Activated naive CD8-positive, alpha-beta T cell treated with anti-CD3 and anti-CD28 coated beads for 36 hours (primary cell): ENCODE measurements around the gene HOXC5. TPM values are rescaled to one million over a fixed set of nuclear protein-coding genes. Genes with fewer than 3 reads are reported as not detected.

ENCODE experiments used
- DNase-seq: peaks from one replicate; pipeline ENCODE4 v3.0.0; 2021
- H3K27ac Mint-ChIP-seq: one replicate; pipeline ENCODE4 v1.8.0; 2022; ENCODE audit warnings: mild to moderate bottlenecking, moderate library complexity, mixed read lengths
- H3K27me3 Mint-ChIP-seq: one replicate; pipeline ENCODE4 v1.8.0; 2022; ENCODE audit warnings: mild to moderate bottlenecking, mixed read lengths
- H3K36me3 Mint-ChIP-seq: one replicate; pipeline ENCODE4 v1.8.0; 2021; ENCODE audit warnings: mild to moderate bottlenecking, mixed read lengths
- H3K4me1 Mint-ChIP-seq: one replicate; pipeline ENCODE4 v1.8.0; 2021; ENCODE audit warnings: mixed read lengths
- H3K4me3 Mint-ChIP-seq: one replicate; pipeline ENCODE4 v1.8.0; 2022; ENCODE audit warnings: mild to moderate bottlenecking, moderate library complexity, mixed read lengths
- H3K9me3 Mint-ChIP-seq: one replicate; pipeline ENCODE4 v1.8.0; 2022; ENCODE audit warnings: mixed read lengths
- total RNA-seq, 2 experiments: library from RNA; stranded (reverse); gene quantifications; one replicate each; pipeline ENCODE4 v1.2.3, GENCODE V29; 2021

Gene HOXC5
- total RNA-seq, result not detected

- Mint-ChIP-seq H3K27me3 (peaks cover 96% of the 10 kb centered on the region), H3K27ac (no peak within 1 kb of the TSS), H3K4me3 (peak within 1 kb of the TSS; percentile 56), H3K4me1 (peaks cover 30% of the 10 kb centered on the region), H3K36me3 (no peaks in the 10 kb centered on the region), H3K9me3 (no peaks in the 10 kb centered on the region)
- peak; percentile 54 for DNase-seq
These were observed at the start of gene HOXC5 for GRCh38 chr12:54032627-54033100. HOXC5 (plus strand) TSS chr12:54033050; CDS start chr12:54033123, 73 bp downstream.

- Mint-ChIP-seq H3K27ac (no peak overlapping the region), H3K36me3 (no peaks in the 10 kb centered on the region)
These were observed 49.3 kb upstream of the HOXC5 start for GRCh38 chr12:53983568-53983949.

GRCh38 chr12:53983950-53984572 lies 48.8 kb upstream of the HOXC5 start:
- no peak for DNase-seq
- peaks cover 97% of the 10 kb centered on the region for H3K27me3 Mint-ChIP-seq
- no peak overlapping the region for H3K27ac Mint-ChIP-seq
- H3K4me1 Mint-ChIP-seq, result peaks cover 18% of the 10 kb centered on the region
- H3K36me3 Mint-ChIP-seq, result no peaks in the 10 kb centered on the region
- H3K4me3 Mint-ChIP-seq, result no peak overlapping the region
- no peaks in the 10 kb centered on the region for H3K9me3 Mint-ChIP-seq

More at GRCh38 chr12:53983568-53983949, 49.3 kb upstream of the HOXC5 start:
- peaks cover 97% of the 10 kb centered on the region for H3K27me3 Mint-ChIP-seq
- peaks cover 16% of the 10 kb centered on the region for H3K4me1 Mint-ChIP-seq
- no peak for DNase-seq
- no peaks in the 10 kb centered on the region for H3K9me3 Mint-ChIP-seq
- no peak overlapping the region for H3K4me3 Mint-ChIP-seq

GRCh38 chr12:53984901-53985691 lies 47.8 kb upstream of the HOXC5 start, which contains the start of gene HOXC10:
HOXC10 (plus strand) TSS chr12:53985146; CDS start chr12:53985260, 114 bp downstream.
- Mint-ChIP-seq H3K9me3 (no peaks in the 10 kb centered on the region), H3K27ac (no peak within 1 kb of the TSS), H3K27me3 (peaks cover 97% of the 10 kb centered on the region), H3K36me3 (no peaks in the 10 kb centered on the region), H3K4me3 (peak within 1 kb of the TSS; percentile 25), H3K4me1 (peaks cover 27% of the 10 kb centered on the region)
- DNase-seq, result peak; percentile 84

GRCh38 chr12:53985692-53985993 lies 47.2 kb upstream of the HOXC5 start:
- no peak for DNase-seq
- Mint-ChIP-seq H3K27me3 (peaks cover 97% of the 10 kb centered on the region), H3K4me3 (peak overlapping the region; percentile 4), H3K4me1 (peaks cover 29% of the 10 kb centered on the region), H3K27ac (no peak overlapping the region), H3K9me3 (no peaks in the 10 kb centered on the region), H3K36me3 (no peaks in the 10 kb centered on the region)

- DNase-seq, result no peak
- Mint-ChIP-seq H3K36me3 (no peaks in the 10 kb centered on the region), H3K27ac (no peak overlapping the region), H3K4me3 (no peak overlapping the region), H3K9me3 (no peaks in the 10 kb centered on the region), H3K4me1 (peaks cover 29% of the 10 kb centered on the region), H3K27me3 (peaks cover 97% of the 10 kb centered on the region)
These were observed 46.7 kb upstream of the HOXC5 start for GRCh38 chr12:53985994-53986685.

GRCh38 chr12:53986686-53987483 lies 46.0 kb upstream of the HOXC5 start:
- peaks cover 97% of the 10 kb centered on the region for H3K27me3 Mint-ChIP-seq
- peaks cover 29% of the 10 kb centered on the region for H3K4me1 Mint-ChIP-seq
- no peak overlapping the region for H3K27ac Mint-ChIP-seq
- no peak overlapping the region for H3K4me3 Mint-ChIP-seq
- H3K36me3 Mint-ChIP-seq, result no peaks in the 10 kb centered on the region
- DNase-seq, result no peak
- H3K9me3 Mint-ChIP-seq, result no peaks in the 10 kb centered on the region

GRCh38 chr12:53987787-53988230 lies 45.0 kb upstream of the HOXC5 start:
- Mint-ChIP-seq H3K9me3 (no peaks in the 10 kb centered on the region), H3K4me1 (peaks cover 29% of the 10 kb centered on the region), H3K4me3 (no peak overlapping the region), H3K36me3 (no peaks in the 10 kb centered on the region), H3K27me3 (peaks cover 98% of the 10 kb centered on the region), H3K27ac (no peak overlapping the region)
- DNase-seq, result no peak

- Mint-ChIP-seq H3K4me1 (peaks cover 29% of the 10 kb centered on the region), H3K9me3 (no peaks in the 10 kb centered on the region), H3K4me3 (no peak overlapping the region), H3K36me3 (no peaks in the 10 kb centered on the region), H3K27me3 (peaks cover 98% of the 10 kb centered on the region), H3K27ac (no peak overlapping the region)
- no peak for DNase-seq
These were observed 44.2 kb upstream of the HOXC5 start for GRCh38 chr12:53988541-53989226.

- Mint-ChIP-seq H3K4me3 (no peak overlapping the region), H3K36me3 (peaks cover 1% of the 10 kb centered on the region), H3K4me1 (peaks cover 34% of the 10 kb centered on the region), H3K27me3 (peaks cover 99% of the 10 kb centered on the region), H3K27ac (no peak overlapping the region), H3K9me3 (no peaks in the 10 kb centered on the region)
- no peak for DNase-seq
These were observed 43.4 kb upstream of the HOXC5 start for GRCh38 chr12:53989227-53990113.

GRCh38 chr12:53990311-53991076 lies 42.4 kb upstream of the HOXC5 start:
- Mint-ChIP-seq H3K4me3 (no peak overlapping the region), H3K27ac (no peak overlapping the region), H3K36me3 (peaks cover 1% of the 10 kb centered on the region), H3K9me3 (no peaks in the 10 kb centered on the region), H3K27me3 (peaks cover 100% of the 10 kb centered on the region), H3K4me1 (peaks cover 34% of the 10 kb centered on the region)
- no peak for DNase-seq

GRCh38 chr12:53991077-53991460 lies 41.8 kb upstream of the HOXC5 start:
- Mint-ChIP-seq H3K27me3 (peaks cover 100% of the 10 kb centered on the region), H3K4me3 (no peak overlapping the region), H3K36me3 (peaks cover 3% of the 10 kb centered on the region), H3K4me1 (peaks cover 35% of the 10 kb centered on the region), H3K9me3 (no peaks in the 10 kb centered on the region), H3K27ac (no peak overlapping the region)
- no peak for DNase-seq

- Mint-ChIP-seq H3K36me3 (peaks cover 3% of the 10 kb centered on the region), H3K9me3 (no peaks in the 10 kb centered on the region)
These were observed 40.4 kb upstream of the HOXC5 start for GRCh38 chr12:53992377-53992889.

More at GRCh38 chr12:53992377-53992889, 40.4 kb upstream of the HOXC5 start:
- no peak overlapping the region for H3K27ac Mint-ChIP-seq
- peaks cover 98% of the 10 kb centered on the region for H3K27me3 Mint-ChIP-seq
- DNase-seq, result no peak
- peaks cover 39% of the 10 kb centered on the region for H3K4me1 Mint-ChIP-seq
- no peak overlapping the region for H3K4me3 Mint-ChIP-seq
